Measurements from ENCODE around the gene SNED1.
A peak's percentile ranks its signal among the peaks of the same experiment; 100 is the strongest.

Gene SNED1

GRCh38 chr2:240992572-240993291 is 5.7 kb upstream of the SNED1 start:
- no peak for DNase-seq (ENCODE audit: low spot score)

GRCh38 chr2:240993446-240994170 is 4.8 kb upstream of the SNED1 start:
- DNase-seq (ENCODE audit: low spot score), result no peak

- no peak for DNase-seq (ENCODE audit: low spot score)
These were observed 4.1 kb upstream of the SNED1 start for GRCh38 chr2:240994171-240994896.

- no peak for DNase-seq (ENCODE audit: low spot score)
These were observed 3.1 kb upstream of the SNED1 start for GRCh38 chr2:240995041-240996021.

DNA sequence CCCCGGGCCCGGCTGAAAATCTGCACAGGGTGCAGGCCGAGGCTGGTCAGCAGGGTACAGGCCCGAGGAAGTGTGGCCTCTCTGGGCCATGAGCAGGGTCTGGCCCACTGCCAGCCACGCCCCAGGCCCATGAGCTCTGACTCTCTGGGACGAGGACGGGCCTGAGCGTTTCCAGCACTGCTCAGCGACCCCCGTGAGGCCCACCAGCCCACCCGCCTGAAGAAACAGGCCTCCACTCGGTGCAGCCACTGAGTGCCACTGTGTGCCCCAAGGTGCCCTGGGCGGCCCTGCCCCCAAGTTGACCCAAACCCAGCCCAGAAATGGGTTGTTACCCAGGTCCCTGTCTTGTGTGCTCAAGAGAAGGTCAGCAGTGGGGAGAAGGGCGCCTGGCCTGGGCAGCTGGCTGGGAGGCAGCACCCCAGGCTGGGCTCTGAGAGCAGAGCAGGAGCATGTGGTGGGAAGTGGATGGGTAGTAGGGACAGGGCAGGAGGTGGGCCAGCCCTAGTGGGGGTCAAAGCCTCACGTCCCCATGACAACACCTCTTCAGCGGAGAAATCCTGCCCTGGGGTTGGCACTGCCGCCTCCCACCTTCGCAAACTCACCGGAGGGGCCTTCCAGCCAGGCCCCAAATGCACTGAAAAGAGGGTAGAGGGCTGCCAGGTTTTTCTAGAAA is 2.1 kb upstream of the SNED1 start:
- no peak for DNase-seq (ENCODE audit: low spot score)

DNA sequence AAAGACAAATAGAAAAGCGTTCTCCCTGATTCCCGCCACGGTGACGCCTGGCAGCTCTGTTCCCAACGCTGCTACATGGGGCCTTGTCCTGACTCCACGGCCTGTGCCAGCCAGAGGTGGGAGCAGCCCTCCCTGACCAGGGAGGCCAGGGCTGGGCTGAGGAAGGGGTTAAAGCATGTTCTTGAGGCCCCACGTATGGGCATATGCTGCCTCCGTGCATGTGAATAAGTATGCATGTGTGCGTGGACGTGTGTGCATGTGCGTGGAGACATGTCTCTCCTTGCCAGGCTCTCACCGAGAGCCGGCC is 1.6 kb upstream of the SNED1 start:
- no peak for DNase-seq (ENCODE audit: low spot score)

DNA sequence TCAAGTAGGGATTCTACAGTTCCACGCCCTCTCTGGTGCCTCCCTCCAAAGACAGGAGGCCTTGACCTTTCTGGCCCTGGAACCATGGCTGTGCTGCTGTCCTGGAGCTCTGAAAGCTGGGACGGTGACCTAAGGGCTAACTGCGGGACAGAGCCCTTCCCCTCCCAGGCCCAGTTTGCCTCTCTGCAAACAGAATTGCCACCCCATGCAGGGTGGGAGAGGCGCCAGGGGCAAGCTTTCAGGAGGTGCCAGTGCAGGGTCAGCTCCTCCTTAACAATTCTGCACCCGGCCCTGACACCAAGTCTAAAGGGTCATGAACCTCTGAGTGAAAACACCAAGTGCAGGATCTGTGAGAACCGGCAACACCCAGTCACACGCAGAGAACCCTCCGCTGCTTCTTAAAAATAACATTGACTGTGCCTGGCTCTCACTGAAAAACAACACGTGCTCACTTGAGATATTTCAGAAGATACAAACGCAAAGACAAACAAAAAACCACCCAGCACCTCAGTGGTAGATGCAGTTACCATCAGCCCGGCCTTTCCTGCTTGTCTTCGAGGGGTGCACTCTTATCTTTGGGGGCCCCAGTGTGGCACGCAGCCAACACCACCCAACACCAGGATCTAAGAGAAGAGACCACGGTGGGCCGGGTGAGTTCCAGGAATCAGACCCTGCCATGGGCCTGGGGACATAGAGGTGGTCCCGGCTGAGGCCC is 1.1 kb upstream of the SNED1 start:
- no peak for DNase-seq (ENCODE audit: low spot score)

DNA sequence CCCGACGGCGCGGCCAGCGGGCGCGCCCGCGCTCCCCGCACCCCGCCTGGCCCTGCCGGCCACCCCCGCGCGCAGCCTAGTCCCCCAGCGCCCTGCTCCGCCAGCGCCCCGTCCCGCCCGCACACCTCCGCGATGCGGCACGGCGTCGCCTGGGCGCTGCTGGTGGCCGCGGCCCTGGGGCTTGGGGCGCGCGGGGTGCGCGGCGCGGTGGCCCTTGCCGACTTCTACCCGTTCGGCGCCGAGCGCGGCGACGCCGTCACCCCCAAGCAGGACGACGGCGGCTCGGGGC is 232 bp downstream of the SNED1 start:
- DNase-seq (ENCODE audit: low spot score), result no peak

DNA sequence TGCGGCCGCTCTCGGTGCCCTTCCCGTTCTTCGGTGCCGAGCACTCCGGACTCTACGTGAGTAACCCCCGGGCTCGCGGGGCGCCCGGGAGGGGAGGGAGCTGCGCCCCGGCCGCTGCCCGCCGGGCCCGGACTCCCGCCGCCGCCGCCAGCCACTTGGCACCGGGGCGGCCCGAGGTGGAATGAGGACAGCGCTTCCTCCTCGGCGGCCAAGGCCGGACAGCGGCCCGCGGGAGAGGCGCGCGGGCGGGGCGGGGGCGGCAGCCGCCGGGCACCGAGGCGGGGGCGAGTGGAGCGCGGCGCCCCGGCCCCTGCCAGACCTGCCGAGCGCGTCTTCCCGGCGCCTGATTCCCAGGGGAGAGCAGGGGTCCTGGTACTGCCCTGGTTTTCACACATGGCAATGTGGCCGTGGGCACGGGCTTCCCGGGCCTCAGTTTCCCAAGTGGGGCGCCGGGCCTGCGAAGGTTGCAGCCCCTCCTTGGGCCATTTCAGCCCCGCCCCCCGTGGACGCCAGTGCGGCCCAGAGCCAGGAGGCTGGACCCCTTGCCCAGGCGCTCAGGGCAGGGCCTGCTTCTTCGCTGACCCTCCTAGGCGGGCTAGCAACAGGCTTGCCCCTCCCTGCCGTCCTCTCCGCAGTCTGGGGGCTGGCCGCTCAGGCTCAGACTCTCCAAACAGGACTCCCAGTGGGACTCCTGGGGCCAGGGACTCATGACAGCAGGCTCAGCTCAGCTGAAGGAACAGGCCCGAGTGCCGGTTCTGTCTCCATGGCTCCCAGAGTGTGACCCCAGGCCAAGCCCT is 775 bp downstream of the SNED1 start:
- peak; percentile 67 for DNase-seq (ENCODE audit: low spot score)

DNA sequence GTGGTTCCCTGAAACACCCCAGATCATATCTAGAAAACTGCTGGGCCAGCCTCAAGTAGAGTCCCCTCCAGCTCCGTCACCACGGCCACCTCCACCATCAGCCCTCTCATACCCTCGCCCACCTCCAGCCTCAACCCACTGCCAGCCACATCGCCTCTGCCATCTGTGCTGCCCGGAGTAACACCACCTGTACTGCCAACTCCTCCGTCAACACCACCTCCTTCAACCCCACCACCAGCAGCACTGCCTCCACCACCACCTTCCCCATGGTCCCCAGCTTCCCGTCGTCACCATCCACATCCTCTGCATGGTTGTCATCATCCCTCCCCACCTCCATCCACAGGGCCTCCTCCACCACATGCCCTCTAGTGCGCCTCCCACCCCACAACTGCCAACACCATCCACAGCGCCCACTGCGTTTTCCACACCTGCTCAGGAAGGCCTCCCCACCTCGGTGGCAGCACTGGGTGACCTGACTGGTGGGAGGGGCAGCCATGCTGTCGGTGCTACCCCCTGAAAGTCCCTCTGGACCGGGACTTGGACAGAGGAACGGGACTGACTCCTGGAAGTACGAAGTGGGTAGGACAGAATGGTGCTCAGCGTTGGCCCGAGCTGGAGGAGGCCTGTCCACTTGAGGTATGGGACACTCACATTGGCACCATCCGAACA is 1.6 kb downstream of the SNED1 start:
- DNase-seq (ENCODE audit: low spot score), result no peak

DNA sequence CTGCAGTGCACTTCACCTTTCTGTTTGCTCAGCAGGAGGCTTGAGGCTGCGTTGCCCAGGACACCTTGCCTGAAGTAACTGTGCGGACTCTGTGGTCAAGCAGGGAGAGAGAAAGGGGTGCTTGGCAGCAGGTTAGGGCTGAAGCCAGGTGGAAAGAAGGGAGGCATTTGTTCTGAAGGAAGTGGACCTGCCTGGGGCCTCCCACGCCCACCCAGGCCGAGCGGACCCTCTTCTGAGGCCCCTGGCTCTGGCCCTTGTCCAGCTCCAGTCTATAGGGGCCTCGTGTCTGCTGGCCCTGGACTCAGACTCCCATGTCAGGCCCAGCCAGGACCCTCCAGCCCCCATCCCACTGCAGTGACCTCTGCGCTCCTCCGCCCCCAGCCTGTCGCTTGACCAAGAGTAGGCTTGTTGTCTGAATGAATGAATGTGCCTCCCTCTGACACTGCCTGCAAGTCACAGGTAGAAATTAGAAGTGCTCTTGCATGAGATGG is 2.5 kb downstream of the SNED1 start:
- DNase-seq (ENCODE audit: low spot score), result no peak

DNA sequence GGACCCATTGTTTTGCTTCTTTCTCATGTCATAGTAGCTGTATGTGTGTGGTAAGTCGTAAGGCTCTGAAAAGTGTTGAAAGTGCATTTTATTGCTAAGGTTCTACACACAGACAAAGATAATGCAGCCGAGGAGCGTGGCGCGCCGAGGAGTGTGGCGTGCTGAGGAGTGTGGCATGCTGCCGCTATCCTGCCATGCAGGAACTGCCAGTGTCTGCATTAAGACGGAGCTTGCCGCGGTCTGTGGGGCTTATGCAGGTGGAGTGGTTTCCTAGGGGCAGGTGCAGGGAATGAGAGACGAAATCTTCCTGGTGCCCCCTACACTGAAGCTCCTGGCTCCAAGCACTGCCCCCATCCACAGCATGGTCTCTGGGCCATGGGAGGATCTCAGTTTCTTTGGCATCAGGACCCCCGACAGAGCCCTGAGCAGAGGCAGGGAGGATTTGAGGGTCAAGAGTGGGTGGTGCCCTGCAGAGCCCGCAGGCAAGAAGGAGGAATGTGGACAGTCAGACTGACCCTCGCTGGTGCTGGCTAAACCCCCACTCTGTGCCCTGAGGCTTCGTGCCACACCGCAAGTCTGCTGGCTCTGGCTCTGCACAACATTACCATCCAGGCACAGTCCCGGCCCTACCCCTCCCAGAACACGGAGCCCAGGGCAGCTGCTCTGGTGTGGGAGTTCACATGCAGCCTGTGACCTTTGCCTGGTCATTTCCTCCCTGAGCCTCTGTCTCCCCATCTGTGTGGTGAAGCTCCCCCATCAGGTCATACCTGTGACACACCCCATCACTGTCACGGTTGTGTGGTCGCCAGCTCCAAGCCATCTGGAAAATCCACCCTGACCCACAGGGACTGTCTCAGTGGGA is 3.2 kb downstream of the SNED1 start:
- no peak for DNase-seq (ENCODE audit: low spot score)

DNA sequence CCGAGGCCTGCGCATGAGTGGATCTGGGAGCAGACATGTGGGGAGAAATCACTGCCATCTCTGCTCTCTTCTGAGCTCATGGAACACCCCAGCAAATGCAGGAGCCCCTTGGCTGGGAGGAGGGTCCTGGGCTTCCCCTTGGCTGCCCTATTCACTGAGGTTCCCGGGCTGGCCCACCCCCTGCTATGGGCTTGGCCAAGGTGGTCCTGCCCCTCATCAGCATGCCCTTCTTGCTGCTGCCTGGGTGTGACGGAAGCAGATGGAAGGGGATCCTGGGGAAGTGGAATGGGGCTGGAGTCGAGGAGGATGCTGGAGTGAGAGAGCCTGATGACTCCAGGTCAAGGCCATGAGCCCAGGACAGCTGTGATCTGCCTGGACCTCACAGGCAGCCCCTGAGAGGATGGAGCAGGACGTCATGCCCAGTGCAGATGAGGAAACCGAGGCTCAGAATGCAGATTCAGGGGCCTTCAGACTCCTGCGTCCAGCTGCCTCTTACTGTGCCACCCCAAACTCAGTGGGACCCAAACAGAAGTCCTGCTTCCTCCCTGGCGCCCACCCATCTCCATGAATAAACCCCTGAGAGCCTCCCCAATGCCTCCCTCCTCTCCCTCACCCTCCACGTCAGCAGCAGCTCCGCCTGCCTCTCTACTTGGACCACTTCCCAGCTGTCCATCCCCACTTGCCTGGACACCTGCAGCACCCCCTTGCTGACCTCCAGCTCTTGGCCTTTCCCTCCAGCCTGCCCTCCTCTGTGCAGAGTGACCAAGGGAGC is 4.0 kb downstream of the SNED1 start:
- DNase-seq (ENCODE audit: low spot score), result no peak

GRCh38 chr2:241003047-241003360 is 4.6 kb downstream of the SNED1 start:
- DNase-seq (ENCODE audit: low spot score), result no peak

DNA sequence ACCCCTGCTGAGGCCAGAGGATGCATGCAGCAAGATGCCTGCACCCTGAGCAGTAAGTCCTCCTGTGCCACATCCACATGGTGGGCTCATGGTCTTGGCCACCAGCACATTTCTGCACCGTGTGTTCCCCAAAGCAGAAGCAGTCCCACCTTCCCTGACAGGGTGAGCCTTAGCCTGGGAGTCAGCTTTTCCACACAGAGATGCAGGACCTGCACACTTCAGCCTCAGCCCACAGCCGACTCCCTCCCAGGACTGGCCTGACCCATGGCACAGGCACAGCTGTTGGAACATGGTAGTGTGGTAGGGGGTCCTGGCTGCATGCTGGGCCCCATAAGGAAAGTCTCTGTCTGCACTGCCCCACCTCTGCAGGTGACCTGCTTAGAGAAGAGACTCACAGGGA is 5.0 kb downstream of the SNED1 start:
- no peak for DNase-seq (ENCODE audit: low spot score)

DNA sequence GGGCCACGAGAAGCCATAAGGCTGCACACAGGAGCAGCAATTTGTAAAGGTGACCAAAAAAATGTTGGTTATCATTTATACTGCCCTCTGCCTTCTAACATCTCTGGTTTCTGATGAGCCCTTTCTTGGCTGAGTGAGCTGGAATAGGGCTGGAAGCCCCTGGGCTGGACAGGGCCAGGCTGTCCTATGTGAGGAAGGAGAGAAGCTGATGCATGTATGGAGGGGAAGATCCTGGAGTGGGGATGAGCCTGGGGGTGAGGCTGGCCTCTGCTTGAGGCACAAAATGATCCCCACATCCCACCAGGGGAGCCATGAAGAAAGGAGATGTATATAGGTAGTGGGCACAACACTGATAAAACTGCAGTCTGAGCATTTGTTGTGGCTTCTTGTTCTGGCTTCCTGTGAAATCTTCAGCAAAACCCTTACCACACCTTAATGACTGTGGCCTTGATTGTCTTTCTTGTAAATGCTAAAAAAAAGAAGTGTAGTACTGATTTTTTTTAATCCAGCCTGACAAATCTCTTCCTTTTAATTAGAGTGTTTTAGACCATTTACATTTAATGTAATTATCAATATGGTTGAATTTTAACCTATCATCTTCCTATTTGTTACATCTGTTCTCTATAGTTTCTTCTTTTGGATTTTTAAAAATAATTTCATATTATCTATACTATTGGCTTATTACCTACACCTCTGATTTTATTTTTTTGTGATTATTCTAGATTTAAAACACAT is 5.6 kb downstream of the SNED1 start:
- no peak for DNase-seq (ENCODE audit: low spot score)

- DNase-seq (ENCODE audit: low spot score), result no peak
These were observed 7.2 kb downstream of the SNED1 start for GRCh38 chr2:241005569-241005968.

Measured in AG08396 (cell line).